ENCODE results near the gene ARAP1.

GRCh38 chr11:72649215-72649976 lies 102.8 kb downstream of the ARAP1 start:
- TF ChIP-seq CTCF (optimal IDR thresholded peaks at IDR 0.05 in 1 of 3, IDR thresholded peaks at IDR 0.05 in 1 of 3, conservative IDR thresholded peaks at IDR 0.05 in 1 of 3; ENCODE audit: extremely low read depth in 1 of 3, insufficient read depth in 2 of 3, low read length in 3 of 3) (no peak), EZH2 (IDR thresholded peaks at IDR 0.05; ENCODE audit: low read length) (no peak)
